Thyroid gland (tissue), 4 donors: Measurements from ENCODE around the gene IL17D. TPM values are rescaled to one million over a fixed set of nuclear protein-coding genes. Genes with fewer than 3 reads are reported as not detected.

ENCODE experiments used
- DNase-seq, 2 donors: peaks; one replicate each; pipeline ENCODE4 v3.0.0-alpha.2; 2019
- H3K27ac ChIP-seq, 3 donors: fragments of 200-600 bp; sonication (generic); 1 replicate in 2 of 3; 2 replicates in 1 of 3; pipeline ENCODE4 v1.5.1; 2016 to 2019; ENCODE audit warnings: mild to moderate bottlenecking in 1 of 3, moderate library complexity in 1 of 3
- H3K27me3 ChIP-seq: fragments of 200-600 bp; sonication (generic); one replicate; pipeline ENCODE4 v1.5.1; 2019
- H3K36me3 ChIP-seq, 2 donors: fragments of 200-600 bp; sonication (generic); one replicate each; pipeline ENCODE4 v1.5.1; 2016 to 2019
- H3K4me1 ChIP-seq, 2 donors: fragments of 200-600 bp; sonication (generic); one replicate each; pipeline ENCODE4 v1.5.1; 2017 to 2019
- H3K4me3 ChIP-seq, 3 donors: fragments of 200-600 bp; sonication (generic); replicated peaks in 1 of 3; 1 replicate in 2 of 3; 2 replicates in 1 of 3; pipeline ENCODE4 v1.5.1; 2016; ENCODE audit warnings: mild to moderate bottlenecking in 1 of 3
- H3K9me3 ChIP-seq: fragments of 200-600 bp; sonication (generic); one replicate; pipeline ENCODE4 v1.5.1; 2017
- POLR2A ChIP-seq, 2 donors: fragments of 450-650 bp; IDR thresholded peaks; one replicate each; pipeline ENCODE4 v1.6.1; 2017; ENCODE audit warnings: antibody characterized with exemption in 2 of 2, mild to moderate bottlenecking in 2 of 2, moderate library complexity in 1 of 2
- WGBS, 2 donors: methylation state at CpG; one replicate each; pipeline ENCODE4 v1.1.5; 2017; 5-methylcytosine and 5-hydroxymethylcytosine counted together
- intact Hi-C: fragments of 100-400 bp; cut with DNase I; formaldehyde crosslinking; loops from one replicate; pipeline ENCODE4 v1.15.1; 2023
- total RNA-seq, 4 donors: library from RNA; depleted of rRNA; stranded (reverse); fragments of >200 nt; gene quantifications; one replicate each; pipeline ENCODE4 v1.2.3, GENCODE V29; 2016
- TF ChIP-seq, protein P1 (sequence below), 6 experiments: fragments of 200-600 bp in 3 of 6; fragments of 450-650 bp in 3 of 6; sonication (generic) in 3 of 6; IDR thresholded peaks; one replicate each; pipeline ENCODE4 v1.5.1; 2016 to 2019; ENCODE audit warnings: antibody characterized with exemption in 6 of 6, mild to moderate bottlenecking in 2 of 6, inconsistent platforms in 1 of 6, moderate library complexity in 1 of 6

Gene IL17D
- total RNA-seq, 4 donors from 2014 or later, result 2.7 to 6.5 (median 4.8) TPM

GRCh38 chr13:20704459-20705069 lies 1.1 kb downstream of the IL17D start:
- no peak for TF ChIP-seq POLR2A (IDR thresholded peaks at IDR 0.05)
- TF ChIP-seq, protein P1, sequence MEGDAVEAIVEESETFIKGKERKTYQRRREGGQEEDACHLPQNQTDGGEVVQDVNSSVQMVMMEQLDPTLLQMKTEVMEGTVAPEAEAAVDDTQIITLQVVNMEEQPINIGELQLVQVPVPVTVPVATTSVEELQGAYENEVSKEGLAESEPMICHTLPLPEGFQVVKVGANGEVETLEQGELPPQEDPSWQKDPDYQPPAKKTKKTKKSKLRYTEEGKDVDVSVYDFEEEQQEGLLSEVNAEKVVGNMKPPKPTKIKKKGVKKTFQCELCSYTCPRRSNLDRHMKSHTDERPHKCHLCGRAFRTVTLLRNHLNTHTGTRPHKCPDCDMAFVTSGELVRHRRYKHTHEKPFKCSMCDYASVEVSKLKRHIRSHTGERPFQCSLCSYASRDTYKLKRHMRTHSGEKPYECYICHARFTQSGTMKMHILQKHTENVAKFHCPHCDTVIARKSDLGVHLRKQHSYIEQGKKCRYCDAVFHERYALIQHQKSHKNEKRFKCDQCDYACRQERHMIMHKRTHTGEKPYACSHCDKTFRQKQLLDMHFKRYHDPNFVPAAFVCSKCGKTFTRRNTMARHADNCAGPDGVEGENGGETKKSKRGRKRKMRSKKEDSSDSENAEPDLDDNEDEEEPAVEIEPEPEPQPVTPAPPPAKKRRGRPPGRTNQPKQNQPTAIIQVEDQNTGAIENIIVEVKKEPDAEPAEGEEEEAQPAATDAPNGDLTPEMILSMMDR (IDR thresholded peaks at IDR 0.05), result no peak
- intact Hi-C loops, result loop anchor here (5.0 kb wide), 1 partner anchor 433 kb away; no protein-coding TSS in a partner anchor
- Histone ChIP-seq H3K4me3 (peak overlapping the region in 1 of 3 donors; percentile 28), H3K27ac (peak overlapping the region in 2 of 3 donors; percentile 7 to 41), H3K27me3 (no peaks in the 10 kb centered on the region), H3K36me3 (no peaks in the 10 kb centered on the region), H3K9me3 (no peaks in the 10 kb centered on the region), H3K4me1 (peaks cover 3 to 11% of the 10 kb centered on the region in 2 donors)
- no peak for DNase-seq
- WGBS, 2 donors, result 27 to 35% methylated on average over 14 to 18 of the region's 20 CpGs

- no peaks in the 10 kb centered on the region for H3K36me3 ChIP-seq
- TF ChIP-seq, protein P1 (IDR thresholded peaks at IDR 0.05), result no peak
- TF ChIP-seq POLR2A (IDR thresholded peaks at IDR 0.05), result no peak
- WGBS, 2 donors, result 85 to 92% methylated on average over 5 of the region's 5 CpGs
- H3K27me3 ChIP-seq, result no peaks in the 10 kb centered on the region
- no peak overlapping the region for H3K4me3 ChIP-seq
- DNase-seq, result no peak
- no peak overlapping the region for H3K27ac ChIP-seq
- H3K9me3 ChIP-seq, result no peaks in the 10 kb centered on the region
- H3K4me1 ChIP-seq, result peaks cover 3 to 13% of the 10 kb centered on the region in 2 donors
- intact Hi-C loops, result no loop called here
Measured at GRCh38 chr13:20706661-20707060, 3.2 kb downstream of the IL17D start.

DNA sequence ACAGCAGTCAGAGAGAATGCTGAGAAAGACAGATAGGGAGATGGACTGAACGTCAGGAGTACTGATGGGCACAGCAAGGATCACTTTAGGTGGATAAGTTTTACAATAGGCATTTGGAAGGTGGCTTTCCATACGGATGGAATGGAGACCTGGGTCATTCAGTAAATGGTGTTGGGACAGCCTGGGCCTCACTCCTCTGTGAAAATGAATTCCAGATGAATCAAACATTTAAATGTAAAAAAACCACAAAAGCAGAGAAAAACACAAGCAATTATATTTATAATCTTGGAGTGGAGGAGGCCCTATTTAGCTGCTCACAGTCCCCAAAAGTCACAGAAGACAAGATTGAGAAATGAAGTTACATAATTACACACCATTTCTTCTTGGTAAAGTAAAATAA lies 4.7 kb downstream of the IL17D start:
- intact Hi-C loops, result no loop called here
- WGBS, 2 donors, result 84 to 91% methylated on average over 2 of the region's 2 CpGs
- Histone ChIP-seq H3K36me3 (no peaks in the 10 kb centered on the region), H3K9me3 (no peaks in the 10 kb centered on the region), H3K4me1 (peaks cover 0 to 14% of the 10 kb centered on the region in 2 donors), H3K27ac (no peak overlapping the region), H3K4me3 (no peak overlapping the region), H3K27me3 (no peaks in the 10 kb centered on the region)
- TF ChIP-seq POLR2A (IDR thresholded peaks at IDR 0.05), result no peak
- TF ChIP-seq, protein P1 (IDR thresholded peaks at IDR 0.05), result no peak
- DNase-seq, result no peak

DNA sequence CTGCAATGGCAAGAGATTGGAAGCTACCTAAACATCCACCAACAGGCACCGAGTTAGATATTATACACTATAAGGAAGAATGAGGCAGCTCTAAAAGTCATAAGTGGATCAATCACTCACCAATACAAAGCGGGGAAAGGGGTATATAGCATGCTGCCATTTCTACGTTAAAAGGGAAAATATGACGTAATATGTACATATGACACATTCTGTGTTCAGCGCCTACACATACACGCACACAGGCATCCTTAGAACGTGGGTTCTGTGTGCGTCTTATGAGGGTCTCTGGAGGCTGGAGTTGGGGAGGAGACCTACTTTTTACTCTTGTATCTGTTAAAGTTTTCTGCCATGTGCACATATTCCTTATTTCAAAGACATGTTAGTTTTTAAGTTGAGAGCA lies 5.9 kb downstream of the IL17D start:
- Histone ChIP-seq H3K27me3 (no peaks in the 10 kb centered on the region), H3K4me1 (peaks cover 0 to 16% of the 10 kb centered on the region in 2 donors), H3K27ac (peak overlapping the region in 1 of 3 donors; percentile 17), H3K36me3 (no peaks in the 10 kb centered on the region), H3K4me3 (no peak overlapping the region), H3K9me3 (no peaks in the 10 kb centered on the region)
- DNase-seq, result no peak
- intact Hi-C loops, result no loop called here
- WGBS, 2 donors, result 92 to 93% methylated on average over 8 of the region's 8 CpGs
- TF ChIP-seq, protein P1 (IDR thresholded peaks at IDR 0.05), result no peak
- no peak for TF ChIP-seq POLR2A (IDR thresholded peaks at IDR 0.05)

- no peak overlapping the region for H3K27ac ChIP-seq
- TF ChIP-seq POLR2A (IDR thresholded peaks at IDR 0.05), result no peak
- TF ChIP-seq, protein P1 (IDR thresholded peaks at IDR 0.05), result no peak
- WGBS, 2 donors, result 59 to 70% methylated on average over 4 of the region's 4 CpGs
Measured at GRCh38 chr13:20709782-20710181, 6.3 kb downstream of the IL17D start.

More at GRCh38 chr13:20709782-20710181, 6.3 kb downstream of the IL17D start:
- Histone ChIP-seq H3K27me3 (no peaks in the 10 kb centered on the region), H3K4me3 (no peak overlapping the region), H3K9me3 (no peaks in the 10 kb centered on the region), H3K36me3 (no peaks in the 10 kb centered on the region), H3K4me1 (peaks cover 0 to 16% of the 10 kb centered on the region in 2 donors)
- DNase-seq, result no peak
- intact Hi-C loops, result loop anchor here (2.0 to 10.0 kb wide), 3 partner anchors 117 to 525 kb away; no protein-coding TSS in a partner anchor
